ENCODE measurements around the gene KDM6A. TPM values are rescaled to one million over a fixed set of nuclear protein-coding genes. Genes with fewer than 3 reads are reported as not detected.

KDM6A gene
- total and polyA plus RNA-seq, 9 of the 15 experiments (the other 6 are each of a cell fraction or from before 2014, with no cell fraction given) = 8.4 to 34.3 (median 22.9) TPM

GRCh38 chrX:44873415-44874276 lies 658 bp downstream of the KDM6A start:
- H3K79me2 ChIP-seq (ENCODE audit: control insufficient read depth, insufficient read depth, low read length) = peaks cover 70% of the 10 kb centered on the region
- peak overlapping the region; percentile 93 for H3K27ac ChIP-seq (ENCODE audit: extremely low read depth, low read depth, low read length)
- under 1% methylated on average over 49 of the region's 99 CpGs for WGBS (ENCODE audit: insufficient coverage, low coverage, missing lambda C conversion rate)
- no peaks in the 10 kb centered on the region for H3K27me3 ChIP-seq (ENCODE audit: control insufficient read depth in 2 of 2, insufficient read depth in 2 of 2, low read length in 2 of 2)
- H3K9me3 ChIP-seq (replicated peaks; ENCODE audit: control insufficient read depth, insufficient read depth, low read depth, low read length) = no peaks in the 10 kb centered on the region
- H3K9me1 ChIP-seq (ENCODE audit: control insufficient read depth, insufficient read depth, low read length) = no peaks in the 10 kb centered on the region
- H3K9ac ChIP-seq (ENCODE audit: insufficient read depth in 1 of 2, low read depth in 2 of 2, low read length in 2 of 2) = peak overlapping the region; percentile 89 to 99
- H3K4me1 ChIP-seq (replicated peaks in 1 of 2; ENCODE audit: control insufficient read depth in 2 of 2, insufficient read depth in 2 of 2, low read length in 2 of 2) = peaks cover 0 to 14% of the 10 kb centered on the region in 2 experiments; a peak in 4 of 5 replicates
- peak overlapping the region; percentile 88 for H3K4me2 ChIP-seq (ENCODE audit: insufficient read depth, low read length)
- in situ Hi-C loops (cut with MboI) (no loop called here), intact Hi-C loops (cut with micrococcal nuclease) (loop anchor here (2.0 to 5.0 kb wide), 2 partner anchors 41 to 199 kb away; no protein-coding TSS in a partner anchor)
- H2AFZ ChIP-seq (ENCODE audit: low read depth, low read length) = peak overlapping the region; percentile 74
- ChIA-PET POLR2A (interaction anchor here (0.6 to 3.2 kb wide), 5 partner anchors 9 to 532 kb away, joined by 3 to 11 read pairs (median 3); partner anchors contain the start of gene DUSP21), CTCF (ENCODE audit: low intra/inter-chr PET ratio) (interaction anchor here (0.6 kb wide), 1 partner anchor 909 kb away, joined by 3 read pairs; no protein-coding TSS in a partner anchor)
- no TSS peak for BruUV-seq (replicated peaks)
- DNase-seq (ENCODE audit: extremely low read depth in 1 of 4, low spot score in 3 of 4) = peak; percentile 29 to 59 (median 30)
- H3K4me3 ChIP-seq = peak overlapping the region; percentile 99
- H3K36me3 ChIP-seq (ENCODE audit: control insufficient read depth, insufficient read depth, low read length) = peaks cover 12% of the 10 kb centered on the region
- peak; percentile 35 for ATAC-seq
- no peak for FAIRE-seq
- H4K20me1 ChIP-seq (replicated peaks; ENCODE audit: control insufficient read depth, insufficient read depth, low read length) = peaks cover 7% of the 10 kb centered on the region
- no peak for TF ChIP-seq BCLAF1 (IDR thresholded peaks at IDR 0.05; ENCODE audit: borderline replicate concordance in 1 of 2, control insufficient read depth in 1 of 2, low read depth in 2 of 2, low read length in 1 of 2)
- TF ChIP-seq FOXK1 (CRISPR knock-in tag; IDR thresholded peaks at IDR 0.05; ENCODE audit: borderline replicate concordance) = 0 out of 2 replicates have a peak, but pooled peaks have one; percentile 22
- TF ChIP-seq SIX5 (IDR thresholded peaks at IDR 0.05; ENCODE audit: borderline replicate concordance in 1 of 2, insufficient read depth in 1 of 2, low read depth in 1 of 2, low read length in 2 of 2) = no peak
- TF ChIP-seq E2F4 (CRISPR knock-in tag; IDR thresholded peaks at IDR 0.05; ENCODE audit: low read depth) = no peak
- TF ChIP-seq YY1 (IDR thresholded peaks at IDR 0.05; ENCODE audit: borderline replicate concordance in 1 of 3, control insufficient read depth in 1 of 3, extremely low read depth in 1 of 3, insufficient read depth in 3 of 3, insufficient read length in 1 of 3, insufficient replicate concordance in 2 of 3, low read depth in 1 of 3, low read length in 2 of 3) = peak; percentile 27 to 89 (median 77)
- TF ChIP-seq CEBPB (tag; IDR thresholded peaks at IDR 0.05) = peak; percentile 71
- no peak for TF ChIP-seq ELK3 (CRISPR knock-in tag; IDR thresholded peaks at IDR 0.05)
- peak; percentile 52; the same call in 1 of the 2 replicates for TF ChIP-seq CGGBP1 (CRISPR knock-in tag; IDR thresholded peaks at IDR 0.05)
- TF ChIP-seq HNRNPL (IDR thresholded peaks at IDR 0.05; ENCODE audit: low read depth, low read length) = no peak
- TF ChIP-seq RFX7 (CRISPR knock-in tag; IDR thresholded peaks at IDR 0.05) = no peak
- TF ChIP-seq SAFB (IDR thresholded peaks at IDR 0.05; ENCODE audit: borderline replicate concordance, low read depth, low read length) = no peak
- TF ChIP-seq ZNF24 (IDR thresholded peaks at IDR 0.05) = no peak
- TF ChIP-seq ELF1 (tag; IDR thresholded peaks at IDR 0.05) = no peak
